Right lobe of liver (tissue), 4 donors: ENCODE results near the gene CCDC141.

Experiments used
- CTCF ChIP-seq, 4 donors: fragments of 200-600 bp in 3 of 4; fragments of 450-650 bp in 1 of 4; IDR thresholded peaks; one replicate each; pipeline versions ENCODE4 v1.5.1 to v1.8.0; 2016 to 2022; ENCODE audit warnings: antibody characterized with exemption in 4 of 4, mild to moderate bottlenecking in 2 of 4
- POLR2A ChIP-seq: fragments of 450-650 bp; IDR thresholded peaks from one replicate; pipeline ENCODE4 v1.6.1; 2017; ENCODE audit warnings: antibody characterized with exemption, mild to moderate bottlenecking
- donor health status: DM: no; HTN: no; CAD: no.
- donor health status: DM: no; HTN: no; CAD: no.
- donor health status: DM: no; HTN: yes; CAD: no.

GRCh38 chr2:179021258-179021657, 28.7 kb downstream of the CCDC141 start:
- no peak for TF ChIP-seq CTCF (IDR thresholded peaks at IDR 0.05)
- TF ChIP-seq POLR2A = no peak
